HFF-Myc (cell line): ENCODE results near the gene SPECC1.

Experiments
- DNase-seq: peaks from one replicate; pipeline ENCODE4 v3.0.0-alpha.2; 2011; ENCODE audit warnings: low read depth; ENCODE audit errors: extremely low read depth
- H3K4me3 ChIP-seq: replicated peaks from 2 replicates; pipeline ENCODE4 v1.5.1; 2011; ENCODE audit warnings: low read depth, mild to moderate bottlenecking, control low read depth, low read length
- TF ChIP-seq, protein P1 (sequence below): IDR thresholded peaks from 2 replicates; pipeline ENCODE4 v1.5.1; 2012; ENCODE audit warnings: mild to moderate bottlenecking, low read depth, low read length, control low read depth; ENCODE audit errors: missing control alignments

SPECC1 gene

DNA sequence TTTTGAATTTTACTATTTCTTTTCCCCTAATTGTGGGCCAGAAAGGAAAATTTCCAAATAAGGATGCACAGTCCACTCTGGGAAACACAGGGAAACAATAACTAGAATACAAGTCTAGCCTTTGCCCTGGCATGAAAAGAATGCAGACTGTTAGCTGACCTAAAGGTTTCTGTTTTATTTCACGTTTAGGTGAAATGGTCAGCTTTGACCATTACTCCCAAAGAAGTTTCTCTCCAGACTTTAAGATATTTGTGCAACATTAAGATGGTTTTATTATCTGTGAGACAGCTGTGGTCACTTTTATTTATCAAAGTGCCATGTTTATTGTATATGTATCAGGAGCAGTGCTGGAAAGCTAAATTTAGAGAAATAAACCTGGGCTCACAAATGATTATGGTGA is 163.9 kb downstream of the SPECC1 start:
- DNase-seq, result no peak
- no peak overlapping the region for H3K4me3 ChIP-seq
- TF ChIP-seq, protein P1, sequence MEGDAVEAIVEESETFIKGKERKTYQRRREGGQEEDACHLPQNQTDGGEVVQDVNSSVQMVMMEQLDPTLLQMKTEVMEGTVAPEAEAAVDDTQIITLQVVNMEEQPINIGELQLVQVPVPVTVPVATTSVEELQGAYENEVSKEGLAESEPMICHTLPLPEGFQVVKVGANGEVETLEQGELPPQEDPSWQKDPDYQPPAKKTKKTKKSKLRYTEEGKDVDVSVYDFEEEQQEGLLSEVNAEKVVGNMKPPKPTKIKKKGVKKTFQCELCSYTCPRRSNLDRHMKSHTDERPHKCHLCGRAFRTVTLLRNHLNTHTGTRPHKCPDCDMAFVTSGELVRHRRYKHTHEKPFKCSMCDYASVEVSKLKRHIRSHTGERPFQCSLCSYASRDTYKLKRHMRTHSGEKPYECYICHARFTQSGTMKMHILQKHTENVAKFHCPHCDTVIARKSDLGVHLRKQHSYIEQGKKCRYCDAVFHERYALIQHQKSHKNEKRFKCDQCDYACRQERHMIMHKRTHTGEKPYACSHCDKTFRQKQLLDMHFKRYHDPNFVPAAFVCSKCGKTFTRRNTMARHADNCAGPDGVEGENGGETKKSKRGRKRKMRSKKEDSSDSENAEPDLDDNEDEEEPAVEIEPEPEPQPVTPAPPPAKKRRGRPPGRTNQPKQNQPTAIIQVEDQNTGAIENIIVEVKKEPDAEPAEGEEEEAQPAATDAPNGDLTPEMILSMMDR, result no peak

DNA sequence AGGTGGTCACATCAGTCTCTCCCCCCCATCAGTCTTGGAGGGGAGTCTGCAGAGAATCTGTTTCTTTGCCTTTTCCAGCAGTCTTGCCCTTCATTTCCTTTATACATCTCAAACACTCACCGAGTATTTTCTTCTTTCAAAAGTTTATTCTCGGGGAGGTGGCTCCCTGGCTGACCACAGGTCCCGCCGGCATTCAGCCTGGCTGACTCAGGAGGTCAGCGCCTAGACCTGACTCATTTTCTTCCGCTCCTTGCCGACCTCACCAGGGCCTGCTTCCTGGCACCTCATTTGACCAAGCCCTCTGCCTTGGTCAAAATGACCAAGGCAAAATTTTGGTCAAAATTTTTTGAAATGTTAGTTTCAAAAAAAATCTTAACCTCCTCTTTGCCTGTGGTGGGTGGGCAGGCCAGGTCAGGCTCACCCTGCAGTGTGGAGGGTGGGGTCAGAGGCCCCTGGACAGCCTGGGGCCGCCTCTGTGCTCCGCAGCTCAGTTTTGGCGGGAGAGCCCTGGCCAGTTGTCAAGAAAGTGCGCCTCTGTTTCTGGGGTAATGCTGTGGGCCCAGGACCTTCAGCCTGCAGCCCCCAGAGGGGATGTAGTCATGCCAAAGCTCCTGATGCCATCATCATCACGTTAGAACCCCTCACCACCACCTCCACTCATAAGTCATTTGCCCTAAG is 165.6 kb downstream of the SPECC1 start:
- H3K4me3 ChIP-seq, result no peak overlapping the region
- TF ChIP-seq, protein P1, result no peak
- DNase-seq, result no peak

- no peak overlapping the region for H3K4me3 ChIP-seq
- TF ChIP-seq, protein P1, result no peak
- no peak for DNase-seq
These were observed 169.9 kb downstream of the SPECC1 start for GRCh38 chr17:20179041-20179440.

DNA sequence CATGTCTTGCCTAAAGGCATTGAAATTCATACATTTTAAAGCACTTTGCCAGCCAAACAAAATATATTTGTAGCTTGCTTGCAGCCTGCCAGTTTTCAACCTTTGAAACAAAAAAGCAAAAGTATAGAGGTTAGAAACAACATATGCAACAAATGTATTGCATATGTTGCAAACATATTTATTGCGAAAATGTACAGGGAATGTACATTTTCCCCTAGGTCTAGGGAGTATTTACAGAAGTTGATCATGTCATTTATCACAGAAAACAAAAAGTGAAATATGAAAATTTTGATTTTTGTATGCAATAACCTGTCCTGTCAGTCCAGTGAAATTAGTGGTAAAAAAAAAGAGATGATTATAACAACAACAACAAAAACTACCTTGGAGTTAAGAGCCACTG is 171.5 kb downstream of the SPECC1 start:
- no peak for DNase-seq
- TF ChIP-seq, protein P1, result no peak
- H3K4me3 ChIP-seq, result no peak overlapping the region

GRCh38 chr17:20184181-20184580 is 175.0 kb downstream of the SPECC1 start:
- H3K4me3 ChIP-seq, result no peak overlapping the region
- no peak for DNase-seq
- TF ChIP-seq, protein P1, result no peak

GRCh38 chr17:20184977-20185619 is 175.9 kb downstream of the SPECC1 start:
- no peak for DNase-seq
- no peak overlapping the region for H3K4me3 ChIP-seq
- TF ChIP-seq, protein P1, result no peak
